Ovary (tissue), 3 donors: ENCODE data around the gene BAIAP3.

Experiments used
- EP300 ChIP-seq: sonication (generic); formaldehyde crosslinking; IDR thresholded peaks from one replicate; pipeline ENCODE4 v1.6.1; 2017; ENCODE audit warnings: antibody characterized with exemption
- TF ChIP-seq, protein P1 (sequence below), 3 donors: fragments of 450-650 bp in 2 of 3; fragments of 200-600 bp in 1 of 3; IDR thresholded peaks; one replicate each; pipeline versions ENCODE4 v1.5.1 to v1.8.0; 2016 to 2022; ENCODE audit warnings: antibody characterized with exemption in 3 of 3, mild to moderate bottlenecking in 1 of 3
- donor health status: DM: no; HTN: no; CAD: no.

DNA sequence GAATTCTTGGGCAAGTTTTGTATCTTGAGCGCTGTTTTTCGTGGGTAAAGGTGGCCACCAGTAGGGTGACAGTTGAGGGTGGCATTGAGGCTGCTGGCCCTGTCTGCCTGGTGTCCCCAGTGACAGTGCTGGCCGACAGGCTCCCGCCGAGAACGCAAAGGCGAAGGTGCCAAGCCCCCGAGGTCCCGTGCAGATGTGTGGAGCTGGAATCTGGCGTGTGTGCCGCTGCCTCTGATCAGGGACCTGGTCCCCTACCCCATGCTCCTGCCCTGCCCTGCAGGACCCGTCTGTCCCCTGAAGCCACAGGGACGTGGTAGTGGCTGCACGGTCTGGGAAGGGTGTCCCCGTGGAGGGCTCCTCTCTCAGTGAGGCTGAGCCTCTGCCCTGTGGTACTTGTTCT lies 20.5 kb upstream of the BAIAP3 start:
- TF ChIP-seq EP300: no peak
- TF ChIP-seq, protein P1, sequence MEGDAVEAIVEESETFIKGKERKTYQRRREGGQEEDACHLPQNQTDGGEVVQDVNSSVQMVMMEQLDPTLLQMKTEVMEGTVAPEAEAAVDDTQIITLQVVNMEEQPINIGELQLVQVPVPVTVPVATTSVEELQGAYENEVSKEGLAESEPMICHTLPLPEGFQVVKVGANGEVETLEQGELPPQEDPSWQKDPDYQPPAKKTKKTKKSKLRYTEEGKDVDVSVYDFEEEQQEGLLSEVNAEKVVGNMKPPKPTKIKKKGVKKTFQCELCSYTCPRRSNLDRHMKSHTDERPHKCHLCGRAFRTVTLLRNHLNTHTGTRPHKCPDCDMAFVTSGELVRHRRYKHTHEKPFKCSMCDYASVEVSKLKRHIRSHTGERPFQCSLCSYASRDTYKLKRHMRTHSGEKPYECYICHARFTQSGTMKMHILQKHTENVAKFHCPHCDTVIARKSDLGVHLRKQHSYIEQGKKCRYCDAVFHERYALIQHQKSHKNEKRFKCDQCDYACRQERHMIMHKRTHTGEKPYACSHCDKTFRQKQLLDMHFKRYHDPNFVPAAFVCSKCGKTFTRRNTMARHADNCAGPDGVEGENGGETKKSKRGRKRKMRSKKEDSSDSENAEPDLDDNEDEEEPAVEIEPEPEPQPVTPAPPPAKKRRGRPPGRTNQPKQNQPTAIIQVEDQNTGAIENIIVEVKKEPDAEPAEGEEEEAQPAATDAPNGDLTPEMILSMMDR (IDR thresholded peaks at IDR 0.05): no peak
